ENCODE results near the gene OXCT1. TPM values are rescaled to one million over a fixed set of nuclear protein-coding genes. Genes with fewer than 3 reads are reported as not detected.

OXCT1 gene
- total RNA-seq, 2 donors from 2014 or later, result 15.2 to 25.3 TPM

DNA sequence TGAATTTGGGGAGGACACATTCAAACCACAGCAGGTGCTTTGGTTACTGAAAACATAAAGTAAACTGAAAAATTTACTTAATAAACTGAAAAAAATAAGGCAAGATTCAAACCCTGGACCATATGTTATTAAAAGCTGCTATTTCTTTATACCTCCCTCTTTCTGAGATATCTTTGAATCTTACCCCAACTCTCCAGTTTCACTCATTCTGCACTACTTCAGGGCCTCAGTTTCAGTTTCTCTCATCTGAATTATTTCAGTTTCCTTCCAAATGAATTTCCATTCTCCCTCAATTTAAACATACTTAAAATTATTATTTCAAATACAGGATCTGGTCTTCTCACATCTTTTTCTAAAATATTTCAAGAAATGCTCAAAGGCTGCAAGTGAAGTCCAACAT is 4.9 kb upstream of the OXCT1 start:
- no peaks in the 10 kb centered on the region for H3K4me1 ChIP-seq (replicated peaks)
- no peaks in the 10 kb centered on the region for H3K9me3 ChIP-seq
- TF ChIP-seq, protein P1, sequence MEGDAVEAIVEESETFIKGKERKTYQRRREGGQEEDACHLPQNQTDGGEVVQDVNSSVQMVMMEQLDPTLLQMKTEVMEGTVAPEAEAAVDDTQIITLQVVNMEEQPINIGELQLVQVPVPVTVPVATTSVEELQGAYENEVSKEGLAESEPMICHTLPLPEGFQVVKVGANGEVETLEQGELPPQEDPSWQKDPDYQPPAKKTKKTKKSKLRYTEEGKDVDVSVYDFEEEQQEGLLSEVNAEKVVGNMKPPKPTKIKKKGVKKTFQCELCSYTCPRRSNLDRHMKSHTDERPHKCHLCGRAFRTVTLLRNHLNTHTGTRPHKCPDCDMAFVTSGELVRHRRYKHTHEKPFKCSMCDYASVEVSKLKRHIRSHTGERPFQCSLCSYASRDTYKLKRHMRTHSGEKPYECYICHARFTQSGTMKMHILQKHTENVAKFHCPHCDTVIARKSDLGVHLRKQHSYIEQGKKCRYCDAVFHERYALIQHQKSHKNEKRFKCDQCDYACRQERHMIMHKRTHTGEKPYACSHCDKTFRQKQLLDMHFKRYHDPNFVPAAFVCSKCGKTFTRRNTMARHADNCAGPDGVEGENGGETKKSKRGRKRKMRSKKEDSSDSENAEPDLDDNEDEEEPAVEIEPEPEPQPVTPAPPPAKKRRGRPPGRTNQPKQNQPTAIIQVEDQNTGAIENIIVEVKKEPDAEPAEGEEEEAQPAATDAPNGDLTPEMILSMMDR (IDR thresholded peaks at IDR 0.05), result no peak
- TF ChIP-seq POLR2A (IDR thresholded peaks at IDR 0.05), result no peak
- TF ChIP-seq POLR2AphosphoS5 (IDR thresholded peaks at IDR 0.05), result no peak
- no peak for DNase-seq (ENCODE audit: low spot score)
- H3K4me3 ChIP-seq, result no peak overlapping the region
- no peak overlapping the region for H3K27ac ChIP-seq
- intact Hi-C loops (cut with DNase I), result no loop called here
- H3K36me3 ChIP-seq, result no peaks in the 10 kb centered on the region
- no peaks in the 10 kb centered on the region for H3K27me3 ChIP-seq (replicated peaks; ENCODE audit: insufficient read depth)

DNA sequence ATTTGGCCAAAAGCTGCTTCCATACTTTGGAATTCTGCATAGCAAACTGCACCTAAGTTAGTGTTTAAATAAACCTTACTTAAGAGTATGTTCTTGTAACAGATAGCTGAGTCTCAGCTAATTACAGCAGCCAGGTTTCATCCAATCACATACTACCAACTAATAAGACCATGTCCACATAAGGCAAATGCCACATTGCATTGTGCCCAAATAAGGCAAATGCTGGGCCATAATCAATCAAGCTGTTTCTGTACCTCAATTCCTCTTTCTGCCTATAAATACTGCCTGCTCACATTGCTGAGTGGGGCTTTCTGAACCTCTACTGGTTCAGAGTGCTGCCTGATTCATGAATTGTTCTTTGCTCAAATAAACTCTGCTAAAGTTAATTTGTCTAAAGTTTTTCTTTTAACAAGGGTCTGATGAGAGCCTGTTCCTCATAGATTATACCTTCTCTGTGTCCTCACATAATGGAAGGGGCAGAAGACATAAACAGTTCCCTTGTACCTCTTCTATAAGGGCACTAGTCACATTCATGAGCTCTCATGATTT is 4.4 kb upstream of the OXCT1 start:
- no peak overlapping the region for H3K4me3 ChIP-seq
- no peak for DNase-seq (ENCODE audit: low spot score)
- no peaks in the 10 kb centered on the region for H3K27me3 ChIP-seq (replicated peaks; ENCODE audit: insufficient read depth)
- TF ChIP-seq POLR2AphosphoS5 (IDR thresholded peaks at IDR 0.05) (no peak), POLR2A (IDR thresholded peaks at IDR 0.05) (no peak)
- TF ChIP-seq, protein P1 (IDR thresholded peaks at IDR 0.05), result no peak
- intact Hi-C loops (cut with DNase I), result no loop called here
- H3K9me3 ChIP-seq, result no peaks in the 10 kb centered on the region
- no peaks in the 10 kb centered on the region for H3K36me3 ChIP-seq
- no peak overlapping the region for H3K27ac ChIP-seq
- H3K4me1 ChIP-seq (replicated peaks), result no peaks in the 10 kb centered on the region

DNA sequence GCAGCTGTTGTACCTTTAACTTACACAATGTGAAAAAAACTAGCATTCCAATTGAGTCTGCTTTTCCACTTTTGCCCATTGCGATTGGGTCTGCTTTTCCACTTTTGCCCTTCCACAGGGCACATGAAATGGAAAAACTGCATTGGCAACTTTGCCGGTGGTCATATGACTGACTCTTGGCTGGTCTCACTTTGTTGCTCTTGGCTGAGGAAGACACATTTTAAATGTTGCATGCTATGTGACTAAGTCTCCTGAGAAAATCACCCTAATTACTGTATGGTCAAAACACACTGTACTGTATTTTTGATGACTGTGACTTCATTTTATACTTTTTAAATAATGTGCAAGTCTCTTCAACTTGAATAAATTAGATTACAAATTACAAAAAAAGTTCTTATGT is 1.6 kb upstream of the OXCT1 start:
- intact Hi-C loops (cut with DNase I), result no loop called here
- Histone ChIP-seq H3K4me3 (no peak overlapping the region), H3K27ac (peak overlapping the region in 1 of 2 donors; percentile 0), H3K9me3 (no peaks in the 10 kb centered on the region), H3K27me3 (replicated peaks; ENCODE audit: insufficient read depth) (no peaks in the 10 kb centered on the region), H3K36me3 (no peaks in the 10 kb centered on the region), H3K4me1 (replicated peaks) (peaks cover 6% of the 10 kb centered on the region)
- peak; percentile 64 for DNase-seq (ENCODE audit: low spot score)
- peak; percentile 89 for TF ChIP-seq POLR2AphosphoS5 (IDR thresholded peaks at IDR 0.05)
- TF ChIP-seq, protein P1 (IDR thresholded peaks at IDR 0.05), result no peak
- WGBS, result 28% methylated on average over 2 of the region's 2 CpGs

DNA sequence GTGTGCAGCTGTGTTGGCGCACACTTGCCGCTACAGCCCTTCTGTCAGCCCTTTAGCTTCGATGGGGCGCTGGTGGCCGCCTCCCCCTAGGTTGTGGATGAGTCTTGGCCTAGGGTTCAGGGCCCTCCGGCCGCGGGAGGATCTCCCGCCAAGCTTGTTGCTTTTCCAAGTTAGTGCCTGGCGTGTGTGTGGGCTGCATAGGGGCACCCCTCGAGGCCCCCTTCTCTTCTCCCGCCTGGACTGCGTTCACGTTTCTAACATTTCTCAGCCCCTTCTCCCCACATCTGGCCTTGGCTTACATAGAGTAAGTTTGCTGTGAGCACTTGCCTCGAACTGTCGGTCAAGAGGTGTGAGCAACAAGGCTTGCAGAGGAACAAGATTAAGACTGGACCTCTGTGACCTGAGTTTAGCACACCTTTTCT is 413 bp upstream of the OXCT1 start:
- WGBS, result 7% methylated on average over 16 of the region's 16 CpGs
- Histone ChIP-seq H3K9me3 (no peaks in the 10 kb centered on the region), H3K4me1 (replicated peaks) (peaks cover 6% of the 10 kb centered on the region), H3K27me3 (replicated peaks; ENCODE audit: insufficient read depth) (no peaks in the 10 kb centered on the region), H3K4me3 (peak overlapping the region; percentile 49 to 74), H3K27ac (peak overlapping the region; percentile 89 to 93), H3K36me3 (no peaks in the 10 kb centered on the region)
- intact Hi-C loops (cut with DNase I), result loop anchor here (1.0 kb wide), 1 partner anchor 34 kb away; the partner anchor contains the start of gene RIMOC1
- no peak for DNase-seq (ENCODE audit: low spot score)
- TF ChIP-seq POLR2AphosphoS5 (IDR thresholded peaks at IDR 0.05) (no peak), POLR2A (IDR thresholded peaks at IDR 0.05) (no peak)
- TF ChIP-seq, protein P1 (IDR thresholded peaks at IDR 0.05), result no peak

DNA sequence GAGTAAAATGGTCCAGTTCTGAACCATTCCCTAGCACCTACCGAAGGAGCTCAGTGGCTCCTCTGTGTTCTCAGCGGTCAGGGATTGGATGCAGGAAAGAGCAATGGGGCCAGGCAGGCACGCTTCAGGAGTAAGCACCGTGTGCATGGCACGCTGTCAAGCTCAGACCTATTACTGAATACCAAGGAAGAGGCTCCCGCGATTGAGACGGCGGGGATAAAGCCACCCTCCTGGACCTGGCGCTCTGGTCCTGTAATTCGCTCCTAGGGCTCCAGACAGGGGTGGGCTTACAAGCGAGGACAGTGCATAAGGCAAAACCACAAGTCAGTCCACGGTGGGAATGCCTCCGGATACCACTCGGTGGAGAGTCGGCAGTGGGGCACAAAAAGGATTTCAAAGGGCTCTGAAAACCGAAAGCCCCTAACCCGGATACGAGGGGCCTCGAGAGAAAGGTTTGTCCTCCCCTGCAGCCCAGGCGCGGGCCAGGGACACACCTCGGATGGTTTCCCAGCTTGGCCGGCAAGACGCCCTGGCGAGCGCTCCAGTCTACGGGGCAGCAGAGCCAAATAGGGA is 988 bp downstream of the OXCT1 start:
- H3K4me3 ChIP-seq, result peak overlapping the region; percentile 49 to 74
- peaks cover 6% of the 10 kb centered on the region for H3K4me1 ChIP-seq (replicated peaks)
- H3K9me3 ChIP-seq, result no peaks in the 10 kb centered on the region
- DNase-seq (ENCODE audit: low spot score), result peak; percentile 48
- TF ChIP-seq POLR2AphosphoS5 (IDR thresholded peaks at IDR 0.05), result no peak
- peak; percentile 1 for TF ChIP-seq POLR2A (IDR thresholded peaks at IDR 0.05)
- TF ChIP-seq, protein P1 (IDR thresholded peaks at IDR 0.05), result no peak
- H3K27me3 ChIP-seq (replicated peaks; ENCODE audit: insufficient read depth), result no peaks in the 10 kb centered on the region
- no peaks in the 10 kb centered on the region for H3K36me3 ChIP-seq
- WGBS, result 6% methylated on average over 28 of the region's 28 CpGs
- H3K27ac ChIP-seq, result peak overlapping the region; percentile 89 to 93
- intact Hi-C loops (cut with DNase I), result loop anchor here (5.0 kb wide), 1 partner anchor 898 kb away; no protein-coding TSS in a partner anchor

Data from prostate gland (tissue), 2 donors.